LNCaP clone FGC (cell line): ENCODE data around the gene OPCML.

Source experiments
- DNase-seq: peaks from one replicate; pipeline ENCODE4 v3.0.0-alpha.2; 2011; ENCODE audit warnings: low read depth
- H3K4me3 ChIP-seq: 2 replicates; pipeline ENCODE4 v1.5.1; 2011; ENCODE audit warnings: mild to moderate bottlenecking, low read depth, low read length, control low read depth
- TF ChIP-seq, protein P1 (sequence below): IDR thresholded peaks from 2 replicates; pipeline ENCODE4 v1.5.1; 2012; ENCODE audit warnings: mild to moderate bottlenecking; ENCODE audit not compliant: control insufficient read depth, insufficient read depth; ENCODE audit errors: extremely low read depth

The OPCML gene

DNA sequence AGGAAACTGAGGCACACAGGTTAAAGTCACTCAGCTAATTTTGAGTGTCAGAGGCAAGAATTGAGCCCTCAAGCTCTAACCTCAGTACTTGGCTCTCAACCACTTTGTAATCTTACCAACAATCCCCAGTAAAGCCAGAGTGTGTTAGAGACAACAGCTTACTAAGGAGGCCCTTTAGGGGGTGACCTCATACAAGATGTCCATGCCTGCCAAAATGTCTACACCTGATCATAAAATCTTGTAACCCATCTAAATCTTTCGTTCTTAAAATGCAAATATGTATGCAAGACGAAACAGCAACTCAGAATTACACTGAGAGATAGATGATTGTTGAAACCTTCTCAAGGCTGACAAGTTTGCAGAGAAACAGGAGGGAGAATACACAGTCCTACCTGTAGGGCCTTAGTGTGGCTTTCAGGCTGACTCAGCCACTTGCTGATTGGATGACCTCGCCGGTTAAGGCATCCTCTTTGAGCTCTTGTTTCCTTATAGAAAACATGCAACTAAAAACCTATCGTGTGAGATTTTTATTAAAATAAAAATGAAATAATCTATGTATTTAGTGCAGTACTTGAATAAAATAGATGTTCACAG, 143.2 kb downstream of the OPCML start:
- H3K4me3 ChIP-seq, result no peak overlapping the region
- no peak for DNase-seq
- TF ChIP-seq, protein P1, sequence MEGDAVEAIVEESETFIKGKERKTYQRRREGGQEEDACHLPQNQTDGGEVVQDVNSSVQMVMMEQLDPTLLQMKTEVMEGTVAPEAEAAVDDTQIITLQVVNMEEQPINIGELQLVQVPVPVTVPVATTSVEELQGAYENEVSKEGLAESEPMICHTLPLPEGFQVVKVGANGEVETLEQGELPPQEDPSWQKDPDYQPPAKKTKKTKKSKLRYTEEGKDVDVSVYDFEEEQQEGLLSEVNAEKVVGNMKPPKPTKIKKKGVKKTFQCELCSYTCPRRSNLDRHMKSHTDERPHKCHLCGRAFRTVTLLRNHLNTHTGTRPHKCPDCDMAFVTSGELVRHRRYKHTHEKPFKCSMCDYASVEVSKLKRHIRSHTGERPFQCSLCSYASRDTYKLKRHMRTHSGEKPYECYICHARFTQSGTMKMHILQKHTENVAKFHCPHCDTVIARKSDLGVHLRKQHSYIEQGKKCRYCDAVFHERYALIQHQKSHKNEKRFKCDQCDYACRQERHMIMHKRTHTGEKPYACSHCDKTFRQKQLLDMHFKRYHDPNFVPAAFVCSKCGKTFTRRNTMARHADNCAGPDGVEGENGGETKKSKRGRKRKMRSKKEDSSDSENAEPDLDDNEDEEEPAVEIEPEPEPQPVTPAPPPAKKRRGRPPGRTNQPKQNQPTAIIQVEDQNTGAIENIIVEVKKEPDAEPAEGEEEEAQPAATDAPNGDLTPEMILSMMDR, result no peak

- DNase-seq, result no peak
- TF ChIP-seq, protein P1, result no peak
- no peak overlapping the region for H3K4me3 ChIP-seq
Observed at GRCh38 chr11:133388260-133388659, 144.0 kb downstream of the OPCML start.

- H3K4me3 ChIP-seq, result no peak overlapping the region
- no peak for DNase-seq
- TF ChIP-seq, protein P1, result no peak
Observed at GRCh38 chr11:133386852-133387251, 145.4 kb downstream of the OPCML start.

GRCh38 chr11:133386262-133386661, 146.0 kb downstream of the OPCML start:
- TF ChIP-seq, protein P1, result no peak
- peak; percentile 54 for DNase-seq
- no peak overlapping the region for H3K4me3 ChIP-seq

DNA sequence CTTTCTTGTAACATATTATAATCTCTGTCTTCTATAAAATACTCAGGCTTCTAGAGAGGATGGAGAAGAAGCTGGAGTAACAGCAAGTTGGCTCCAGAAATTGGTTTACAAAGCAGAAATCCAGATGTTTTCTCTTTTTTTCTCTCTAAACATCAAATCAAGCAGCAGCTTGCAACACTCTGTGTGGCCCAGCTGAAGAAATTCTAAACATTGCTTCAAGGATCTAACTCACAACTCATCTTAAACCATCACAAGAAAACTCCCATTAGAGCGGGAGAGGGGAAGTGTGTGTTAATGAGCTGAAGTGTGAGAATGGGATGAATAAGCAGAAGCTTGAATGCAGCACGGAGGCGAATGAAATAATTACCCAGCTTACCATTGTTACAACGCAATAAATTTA, 146.5 kb downstream of the OPCML start:
- TF ChIP-seq, protein P1, result no peak
- no peak overlapping the region for H3K4me3 ChIP-seq
- DNase-seq, result no peak

GRCh38 chr11:133384731-133385130, 147.6 kb downstream of the OPCML start:
- TF ChIP-seq, protein P1, result no peak
- no peak overlapping the region for H3K4me3 ChIP-seq
- DNase-seq, result no peak

DNA sequence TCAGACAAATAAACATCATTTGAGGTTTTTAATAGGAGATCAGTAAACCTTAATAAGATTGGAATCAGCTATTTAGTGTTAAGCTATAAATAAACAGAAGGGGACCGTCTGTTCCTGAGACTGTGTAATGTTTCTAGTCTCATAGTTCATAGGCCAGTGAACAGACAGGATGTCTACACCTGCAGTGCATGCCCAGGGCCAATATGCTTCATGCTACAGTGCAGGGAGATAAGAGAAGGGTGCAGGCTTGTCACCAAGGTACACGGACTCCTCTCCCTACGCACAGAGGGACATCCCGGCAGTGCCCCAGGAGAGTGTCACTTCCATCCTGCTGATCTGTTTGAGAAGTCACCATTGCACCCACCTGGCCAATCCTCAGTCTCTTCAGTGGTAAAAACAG, 148.6 kb downstream of the OPCML start:
- H3K4me3 ChIP-seq, result no peak overlapping the region
- DNase-seq, result peak; percentile 92
- TF ChIP-seq, protein P1, result no peak
